Measurements from ENCODE around the gene DOCK3.
"Not testable (repeated sequence)": the region's sequence is repeated elsewhere in the genome, so short reads cannot be mapped to it uniquely, and the experiment has no call there.

DOCK3 gene

DNA sequence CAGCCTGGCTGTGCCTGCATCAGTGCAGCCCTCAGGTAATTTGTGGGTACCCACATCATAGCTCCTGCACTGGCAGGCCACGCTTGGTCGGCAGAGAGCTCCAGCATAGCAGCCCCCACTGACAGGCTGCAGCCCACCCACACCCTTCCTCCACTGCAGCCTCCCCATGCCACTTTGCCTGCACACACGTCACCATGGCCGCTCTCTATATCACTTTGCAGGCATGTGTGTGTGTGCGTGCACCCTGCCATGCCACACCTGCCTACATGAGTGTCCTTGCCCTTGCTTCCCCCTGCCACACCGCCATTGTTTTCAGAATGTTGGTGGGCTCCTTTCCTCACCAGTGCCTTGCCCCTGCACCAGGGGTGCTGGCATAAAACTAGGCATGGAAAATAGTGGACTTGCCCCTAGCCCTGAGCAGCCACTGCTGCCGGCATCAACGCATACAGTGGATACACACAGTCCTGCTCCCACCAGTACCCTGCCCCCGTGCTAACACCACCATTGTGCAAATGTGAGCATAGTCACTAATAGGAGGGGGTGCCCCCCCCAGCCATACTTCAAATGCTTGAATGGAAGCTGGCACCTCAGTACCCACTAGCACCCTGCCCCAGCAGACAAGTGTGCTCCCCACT is 431.6 kb downstream of the DOCK3 start:
- DNase-seq (ENCODE audit: low spot score): no peak

DNA sequence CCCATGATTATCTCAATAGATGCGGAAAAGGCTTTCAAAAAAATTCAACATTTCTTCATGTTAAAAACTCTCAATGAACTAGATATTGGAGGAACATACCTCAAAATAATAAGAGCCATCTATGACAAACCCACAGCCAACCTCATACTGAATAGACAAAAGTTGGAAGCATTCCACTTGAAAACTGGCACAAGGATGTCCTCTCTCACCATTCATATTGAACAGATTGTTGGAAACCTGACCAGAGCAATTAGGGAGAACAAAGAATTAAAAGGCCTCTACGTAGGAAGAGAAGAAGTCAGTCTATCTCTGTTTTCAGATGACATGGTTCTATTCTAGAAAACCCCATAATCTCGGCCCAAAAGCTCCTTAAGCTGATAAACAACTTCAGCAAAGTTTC is 435.9 kb downstream of the DOCK3 start:
- DNase-seq (ENCODE audit: low spot score): no peak

DNA sequence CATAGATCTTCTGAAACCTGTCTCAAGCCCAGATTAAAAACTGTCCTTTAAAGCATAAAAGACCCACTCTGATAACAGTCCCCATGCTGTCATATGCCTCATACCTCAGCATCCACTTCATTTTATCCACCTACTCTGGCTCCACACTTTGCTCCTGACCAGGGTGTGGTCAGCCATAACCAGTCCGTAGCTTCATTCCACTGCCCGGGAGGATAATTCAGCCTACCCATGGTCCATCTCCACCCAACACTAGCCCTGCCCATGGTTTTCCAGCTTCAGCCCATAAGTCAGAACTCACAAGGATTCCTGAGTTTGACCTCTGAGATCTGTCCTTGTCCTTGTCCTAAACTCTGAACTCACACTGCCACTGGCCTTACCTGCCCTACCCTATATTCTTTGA is 448.2 kb downstream of the DOCK3 start:
- DNase-seq (ENCODE audit: low spot score): no peak

DNA sequence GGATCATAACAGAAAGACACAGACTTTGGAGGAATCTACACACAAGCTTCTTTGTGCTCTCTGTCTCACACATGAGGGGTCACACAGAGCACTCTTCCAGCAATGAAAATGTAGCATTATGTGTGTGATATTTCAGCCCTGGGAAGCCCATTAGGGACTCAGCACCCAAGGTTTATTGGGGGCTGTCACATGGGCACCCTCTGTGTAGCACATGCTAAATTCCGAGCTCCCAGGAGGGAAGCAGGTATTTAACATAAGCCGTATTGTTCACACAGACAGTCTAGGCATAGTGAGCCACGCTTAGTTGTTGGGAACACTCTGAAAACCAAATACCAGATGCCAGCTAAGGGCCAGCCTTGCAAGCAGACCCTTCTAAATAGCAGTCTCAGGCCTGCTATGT is 448.8 kb downstream of the DOCK3 start:
- DNase-seq (ENCODE audit: low spot score): no peak

DNA sequence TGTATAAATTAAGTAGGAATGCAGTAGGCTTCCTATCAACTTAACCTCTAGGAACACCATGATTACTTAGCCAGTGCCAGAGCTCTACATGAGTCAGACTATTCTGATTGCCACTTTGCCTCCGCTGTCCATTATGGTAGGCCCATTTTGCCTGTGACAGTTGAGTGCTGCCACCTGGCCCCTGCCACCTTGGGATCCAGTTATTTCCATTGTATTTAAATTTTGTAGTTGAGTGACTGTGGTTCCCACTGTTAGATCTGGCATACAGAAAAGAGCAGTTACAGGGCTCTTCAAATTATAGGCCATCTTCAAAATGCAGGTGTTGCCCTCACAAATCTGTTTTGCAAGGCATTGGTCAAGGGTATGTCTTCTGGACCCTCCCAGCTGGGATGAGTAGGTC is 456.9 kb downstream of the DOCK3 start:
- not testable (repeated sequence) for DNase-seq (ENCODE audit: low spot score)

DNA sequence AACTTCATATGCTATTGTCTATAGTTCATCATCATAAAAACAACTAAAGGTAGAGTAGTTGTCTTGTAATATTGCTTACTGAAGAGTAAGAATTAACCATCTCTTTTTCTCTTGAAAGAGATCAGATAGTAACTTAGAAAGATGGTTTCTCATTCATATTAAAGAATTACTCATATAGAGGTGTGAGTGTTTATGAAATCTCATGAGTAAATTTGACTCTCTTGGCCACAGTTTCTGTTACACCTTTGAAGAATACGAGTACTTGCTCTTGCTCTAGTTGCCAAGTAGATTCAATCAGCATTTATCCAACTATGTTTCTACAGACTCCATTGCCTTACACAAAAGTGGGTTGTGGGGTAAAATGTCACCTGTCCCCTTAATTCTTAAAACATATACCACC is 463.0 kb downstream of the DOCK3 start:
- DNase-seq (ENCODE audit: low spot score): no peak

DNA sequence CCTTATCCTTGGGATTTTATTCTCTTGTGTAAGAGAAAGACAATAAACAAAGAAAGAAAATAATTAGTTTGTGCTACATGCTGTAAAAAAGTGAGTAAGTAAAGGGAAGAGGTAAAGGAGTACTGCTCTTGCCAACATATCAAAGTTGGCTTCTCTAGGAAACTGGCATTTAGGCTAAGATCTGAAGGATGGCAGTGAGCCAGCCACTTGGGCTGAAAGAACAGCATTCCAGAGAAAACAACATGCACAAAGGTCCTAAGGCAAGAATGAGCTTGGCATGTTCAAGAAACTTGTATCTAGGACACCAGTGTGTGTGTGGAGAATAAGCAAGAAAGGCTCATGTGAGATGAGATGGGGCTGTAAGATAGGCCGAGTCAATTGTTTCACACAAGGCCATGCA is 464.9 kb downstream of the DOCK3 start:
- no peak for DNase-seq (ENCODE audit: low spot score)

GRCh38 chr3:51141573-51141972 is 466.8 kb downstream of the DOCK3 start:
- DNase-seq (ENCODE audit: low spot score): no peak

DNA sequence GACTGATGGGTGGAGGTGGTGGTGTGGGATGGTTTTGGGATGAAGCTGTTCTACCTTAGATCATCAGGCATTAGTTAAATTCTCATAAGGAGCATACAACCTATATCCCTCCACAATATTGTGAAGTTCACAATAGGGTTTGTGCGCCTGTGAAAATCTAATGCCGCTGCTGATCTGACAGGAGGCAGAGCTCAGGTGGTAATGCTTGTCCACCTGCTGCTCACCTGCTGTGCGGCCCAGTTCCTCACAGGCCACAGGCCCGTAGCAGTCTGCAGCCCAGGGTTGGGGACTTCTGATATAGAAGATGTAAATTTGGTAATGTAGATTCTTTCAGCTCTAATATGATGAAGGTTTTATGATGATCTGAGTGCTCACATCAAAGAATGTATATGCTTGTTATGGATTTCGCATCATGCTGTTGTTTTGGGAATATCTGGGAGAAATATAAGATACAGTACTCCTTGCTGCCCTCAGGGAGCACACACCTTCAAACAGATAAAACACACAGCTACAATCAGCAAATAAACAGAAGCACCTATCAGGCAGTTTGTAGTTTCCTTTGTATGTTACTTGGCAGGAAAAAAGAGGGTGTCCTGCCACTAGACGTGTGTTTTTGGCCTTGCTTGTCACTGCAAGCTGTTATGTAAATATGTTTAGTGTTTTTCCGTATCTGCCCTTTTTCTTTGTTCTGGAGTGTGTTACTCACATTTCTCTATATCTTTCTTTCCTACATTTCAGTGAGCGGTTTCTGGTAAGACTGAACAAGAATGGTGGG is 471.3 kb downstream of the DOCK3 start:
- DNase-seq (ENCODE audit: low spot score): no peak

- no peak for DNase-seq (ENCODE audit: low spot score)
Observed at GRCh38 chr3:51146781-51147180, 472.1 kb downstream of the DOCK3 start.

GRCh38 chr3:51156147-51156546 is 481.4 kb downstream of the DOCK3 start:
- no peak for DNase-seq (ENCODE audit: low spot score)

DNA sequence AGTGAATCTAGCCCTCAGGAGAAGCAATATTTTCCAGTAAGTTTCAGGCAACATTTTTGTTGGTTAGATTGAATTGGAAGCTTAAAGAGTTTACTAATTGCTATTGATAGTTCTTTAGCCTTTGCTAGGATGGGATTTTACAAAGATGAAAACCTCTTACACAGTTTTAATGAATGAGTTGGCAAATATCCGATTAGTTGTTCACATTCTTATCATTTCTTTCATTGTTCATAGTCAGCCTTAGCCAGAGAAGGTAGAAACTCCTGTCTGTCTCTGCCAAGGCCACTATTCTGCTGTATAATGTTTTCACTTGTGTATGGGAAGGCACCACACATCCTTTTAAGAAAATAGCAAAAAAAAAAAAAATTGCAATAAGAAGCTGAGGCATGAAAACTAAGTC is 488.3 kb downstream of the DOCK3 start:
- no peak for DNase-seq (ENCODE audit: low spot score)

DNA sequence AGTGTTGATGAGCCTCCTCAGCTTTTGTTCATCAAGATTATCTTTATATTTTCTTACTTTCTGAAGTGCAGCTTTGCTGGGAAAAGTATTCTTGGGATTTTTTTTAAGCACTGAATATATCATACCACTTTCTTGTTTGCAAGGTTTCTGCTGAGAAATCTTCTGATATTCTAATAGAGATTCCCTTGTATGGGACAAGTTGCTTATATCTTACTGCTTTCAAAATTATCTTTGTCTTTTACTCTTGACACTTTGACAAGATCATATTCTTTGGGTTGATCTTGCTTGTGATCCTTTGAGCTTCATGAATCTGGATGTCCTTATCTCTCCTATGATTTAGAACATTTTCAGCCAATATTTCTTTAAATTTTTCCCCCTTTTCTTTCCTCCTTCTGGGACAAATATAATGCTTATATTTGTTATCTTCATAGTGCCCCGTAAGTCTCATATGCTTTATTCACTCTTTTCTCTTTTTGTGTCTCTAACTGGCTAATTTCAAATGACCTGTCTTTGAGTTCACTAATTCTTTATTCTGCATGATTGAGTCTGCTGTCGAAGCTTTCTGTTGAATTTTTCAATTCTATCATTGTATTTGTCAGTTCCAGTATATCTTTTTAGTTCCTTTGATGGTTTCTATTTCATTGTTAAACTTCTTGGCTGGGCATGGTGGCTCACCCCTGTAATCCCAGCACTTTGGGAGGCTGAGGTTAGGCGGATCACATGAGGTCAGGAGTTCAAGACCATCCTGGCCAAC is 499.0 kb downstream of the DOCK3 start:
- DNase-seq (ENCODE audit: low spot score): no peak

GRCh38 chr3:51176923-51177322 is 502.2 kb downstream of the DOCK3 start:
- no peak for DNase-seq (ENCODE audit: low spot score)

- not testable (repeated sequence) for DNase-seq (ENCODE audit: low spot score)
Observed at GRCh38 chr3:51186446-51186845, 511.7 kb downstream of the DOCK3 start.

GRCh38 chr3:51190199-51190598 is 515.5 kb downstream of the DOCK3 start:
- no peak for DNase-seq (ENCODE audit: low spot score)

- DNase-seq (ENCODE audit: low spot score): no peak
Observed at GRCh38 chr3:51190827-51191226, 516.1 kb downstream of the DOCK3 start.

- DNase-seq (ENCODE audit: low spot score): no peak
Observed at GRCh38 chr3:51191768-51192167, 517.0 kb downstream of the DOCK3 start.

GRCh38 chr3:51198477-51198876 is 523.8 kb downstream of the DOCK3 start:
- no peak for DNase-seq (ENCODE audit: low spot score)

- DNase-seq (ENCODE audit: low spot score): not testable (repeated sequence)
Observed at GRCh38 chr3:51199296-51199695, 524.6 kb downstream of the DOCK3 start.

- DNase-seq (ENCODE audit: low spot score): no peak
Observed at GRCh38 chr3:51216291-51216690, 541.6 kb downstream of the DOCK3 start.

- no peak for DNase-seq (ENCODE audit: low spot score)
Observed at GRCh38 chr3:51221959-51222358, 547.2 kb downstream of the DOCK3 start.

- peak; percentile 6 for DNase-seq (ENCODE audit: low spot score)
Observed at GRCh38 chr3:51224283-51224682, 549.6 kb downstream of the DOCK3 start.
